ENCODE data around the gene FOXB1.
A peak's percentile ranks its signal among the peaks of the same experiment; 100 is the strongest.

FOXB1 gene

DNA sequence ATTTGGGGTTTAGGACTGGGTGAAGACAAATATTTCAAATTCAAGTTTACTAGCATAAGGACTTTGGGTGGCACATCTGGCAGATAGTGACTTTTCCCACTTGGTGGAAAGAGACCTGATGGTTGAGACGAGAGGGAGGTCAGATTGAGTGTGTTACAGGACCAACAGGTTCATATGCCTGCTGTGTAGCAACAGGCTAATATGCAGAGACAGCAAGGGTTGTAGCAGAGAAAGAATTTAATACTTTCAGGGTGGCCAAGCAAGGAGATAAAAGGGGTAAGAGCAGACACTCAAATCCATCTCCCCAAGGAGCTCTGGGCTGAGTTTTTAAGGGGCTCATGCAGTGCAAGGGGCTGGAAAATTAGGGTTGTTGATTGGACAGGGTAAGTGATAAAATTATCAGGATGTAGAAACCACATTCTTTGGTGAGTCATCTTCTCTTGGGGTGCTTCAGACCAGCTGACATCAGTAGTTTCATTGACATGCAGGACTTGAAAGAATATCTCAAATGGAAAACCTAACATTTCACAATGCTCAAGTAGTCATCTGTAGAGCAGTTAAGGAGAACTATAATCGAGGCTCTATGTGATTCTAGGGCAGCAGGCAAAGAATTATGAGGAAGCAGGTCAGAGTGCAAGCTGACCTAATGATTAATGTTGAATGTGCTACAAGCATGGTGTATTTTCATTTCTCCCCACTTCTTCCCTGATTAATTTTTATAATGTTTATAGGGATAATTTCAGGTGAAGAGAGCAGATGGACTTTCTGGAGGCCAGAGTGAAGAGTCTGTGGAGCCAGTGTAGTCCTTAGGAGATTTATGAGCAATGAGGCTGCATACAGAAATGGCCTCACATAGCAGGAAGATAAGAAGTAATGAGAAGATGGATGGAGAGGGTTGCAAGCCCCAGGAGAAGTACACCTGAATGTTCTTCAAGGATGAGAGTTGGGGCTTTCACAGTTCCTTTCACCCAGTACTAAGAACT, 13.7 kb downstream of the FOXB1 start:
- Histone ChIP-seq H3K4me2 (ENCODE audit: insufficient read depth, low read length) (no peak overlapping the region), H3K9me3 (ENCODE audit: insufficient read depth, low read length, severe bottlenecking) (no peaks in the 10 kb centered on the region), H3K4me1 (ENCODE audit: insufficient read depth, low read length) (peaks cover 26% of the 10 kb centered on the region), H4K20me1 (ENCODE audit: insufficient read depth, low read length) (no peaks in the 10 kb centered on the region), H3K27me3 (ENCODE audit: insufficient read depth, low read length, poor library complexity) (no peaks in the 10 kb centered on the region), H2AFZ (ENCODE audit: low read depth, low read length) (no peak overlapping the region), H3K9ac (ENCODE audit: low read depth, low read length) (no peak overlapping the region), H3K36me3 (ENCODE audit: insufficient read depth, low read length) (no peaks in the 10 kb centered on the region), H3K27ac (ENCODE audit: low read length) (peak overlapping the region; percentile 56; the same call in 1 of the 2 replicates), H3K4me3 (ENCODE audit: low read depth in 1 of 2, low read length in 2 of 2) (no peak overlapping the region), H3K79me2 (ENCODE audit: insufficient read depth, low read length) (no peaks in the 10 kb centered on the region)
- no peak for TF ChIP-seq EZH2 (IDR thresholded peaks at IDR 0.05; ENCODE audit: borderline replicate concordance, low read depth, low read length, severe bottlenecking)
- TF ChIP-seq CTCF (IDR thresholded peaks at IDR 0.05; ENCODE audit: borderline replicate concordance, extremely low read depth, low read length, poor library complexity, severe bottlenecking): no peak
- peak; percentile 30 for DNase-seq
- peak; percentile 85 for ATAC-seq (ENCODE audit: insufficient read depth, low read depth)

GRCh38 chr15:60020736-60021135, 16.6 kb downstream of the FOXB1 start:
- TF ChIP-seq CTCF (IDR thresholded peaks at IDR 0.05; ENCODE audit: borderline replicate concordance, extremely low read depth, low read length, poor library complexity, severe bottlenecking): no peak
- TF ChIP-seq EZH2 (IDR thresholded peaks at IDR 0.05; ENCODE audit: borderline replicate concordance, low read depth, low read length, severe bottlenecking): no peak
- H3K4me1 ChIP-seq (ENCODE audit: insufficient read depth, low read length): peaks cover 26% of the 10 kb centered on the region
- no peaks in the 10 kb centered on the region for H4K20me1 ChIP-seq (ENCODE audit: insufficient read depth, low read length)
- no peaks in the 10 kb centered on the region for H3K27me3 ChIP-seq (ENCODE audit: insufficient read depth, low read length, poor library complexity)
- DNase-seq (no peak), ATAC-seq (ENCODE audit: insufficient read depth, low read depth) (no peak)
- no peak overlapping the region for H3K4me2 ChIP-seq (ENCODE audit: insufficient read depth, low read length)
- H3K9me3 ChIP-seq (ENCODE audit: insufficient read depth, low read length, severe bottlenecking): no peaks in the 10 kb centered on the region
- no peaks in the 10 kb centered on the region for H3K79me2 ChIP-seq (ENCODE audit: insufficient read depth, low read length)
- no peaks in the 10 kb centered on the region for H3K36me3 ChIP-seq (ENCODE audit: insufficient read depth, low read length)
- H2AFZ ChIP-seq (ENCODE audit: low read depth, low read length): no peak overlapping the region
- no peak overlapping the region for H3K4me3 ChIP-seq (ENCODE audit: low read depth in 1 of 2, low read length in 2 of 2)
- no peak overlapping the region; the same call in 1 of the 2 replicates for H3K27ac ChIP-seq (ENCODE audit: low read length)
- no peak overlapping the region for H3K9ac ChIP-seq (ENCODE audit: low read depth, low read length)

GRCh38 chr15:60021589-60022378, 17.7 kb downstream of the FOXB1 start:
- Histone ChIP-seq H3K9me3 (ENCODE audit: insufficient read depth, low read length, severe bottlenecking) (no peaks in the 10 kb centered on the region), H2AFZ (ENCODE audit: low read depth, low read length) (no peak overlapping the region), H3K9ac (ENCODE audit: low read depth, low read length) (no peak overlapping the region), H3K27ac (ENCODE audit: low read length) (peak overlapping the region; percentile 46; the same call in 1 of the 2 replicates), H3K79me2 (ENCODE audit: insufficient read depth, low read length) (no peaks in the 10 kb centered on the region), H3K4me3 (ENCODE audit: low read depth in 1 of 2, low read length in 2 of 2) (no peak overlapping the region), H3K4me1 (ENCODE audit: insufficient read depth, low read length) (peaks cover 26% of the 10 kb centered on the region), H3K27me3 (ENCODE audit: insufficient read depth, low read length, poor library complexity) (no peaks in the 10 kb centered on the region), H4K20me1 (ENCODE audit: insufficient read depth, low read length) (no peaks in the 10 kb centered on the region), H3K4me2 (ENCODE audit: insufficient read depth, low read length) (no peak overlapping the region), H3K36me3 (ENCODE audit: insufficient read depth, low read length) (no peaks in the 10 kb centered on the region)
- TF ChIP-seq CTCF (IDR thresholded peaks at IDR 0.05; ENCODE audit: borderline replicate concordance, extremely low read depth, low read length, poor library complexity, severe bottlenecking): no peak
- TF ChIP-seq EZH2 (IDR thresholded peaks at IDR 0.05; ENCODE audit: borderline replicate concordance, low read depth, low read length, severe bottlenecking): no peak
- ATAC-seq (ENCODE audit: insufficient read depth, low read depth): peak; percentile 56
- peak; percentile 38 for DNase-seq

All from DND-41 (cell line).